Nephron (organoid): Measurements from ENCODE around the gene GLI3.

ENCODE experiments used
- H3K27ac Mint-ChIP-seq, 3 experiments: 2 replicates each; pipeline ENCODE4 v1.8.0; 2020; ENCODE audit warnings: mixed read lengths in 3 of 3, mild to moderate bottlenecking in 2 of 3, moderate library complexity in 1 of 3
- H3K27me3 Mint-ChIP-seq: 2 replicates; pipeline ENCODE4 v1.8.0; 2021; ENCODE audit warnings: low read depth, mild to moderate bottlenecking, moderate library complexity, mixed read lengths
- H3K36me3 Mint-ChIP-seq: 2 replicates; pipeline ENCODE4 v1.8.0; 2020; ENCODE audit warnings: low read depth, mixed read lengths
- H3K4me1 Mint-ChIP-seq: 2 replicates; pipeline ENCODE4 v1.8.0; 2020; ENCODE audit warnings: mixed read lengths
- H3K4me3 Mint-ChIP-seq, 3 experiments: 2 replicates each; pipeline ENCODE4 v1.8.0; 2020; ENCODE audit warnings: mild to moderate bottlenecking in 3 of 3, mixed read lengths in 3 of 3, moderate library complexity in 2 of 3
- H3K9me3 Mint-ChIP-seq: 2 replicates; pipeline ENCODE4 v1.8.0; 2020; ENCODE audit warnings: mixed read lengths
- TF ChIP-seq, protein P1 (sequence below), 3 experiments: fragments of 200-600 bp; sonication (generic); IDR thresholded peaks; one replicate each; pipeline ENCODE4 v1.5.0; 2021; ENCODE audit warnings: antibody characterized with exemption in 3 of 3; ENCODE audit not compliant: unreplicated experiment in 3 of 3

The GLI3 gene

DNA sequence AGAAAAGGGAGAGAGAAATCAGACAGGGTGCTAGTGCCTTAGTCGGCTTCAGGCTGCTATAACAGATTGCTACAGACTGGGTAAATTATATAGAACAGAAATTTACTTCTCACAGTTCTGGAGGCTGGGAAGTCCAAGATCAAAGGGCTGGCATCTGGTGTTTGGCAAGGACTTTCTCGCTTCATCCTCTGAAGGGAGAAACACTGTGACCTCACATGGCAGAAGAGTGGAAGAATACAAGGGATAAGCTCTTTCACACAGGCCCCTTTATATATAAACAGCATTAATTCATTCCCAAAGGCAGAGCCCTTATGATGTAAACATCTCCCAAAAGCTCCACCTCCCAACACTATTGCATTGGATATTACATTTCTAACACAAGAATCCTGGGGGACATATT is 298.6 kb downstream of the GLI3 start:
- Mint-ChIP-seq H3K9me3 (no peaks in the 10 kb centered on the region), H3K4me1 (peaks cover 17% of the 10 kb centered on the region), H3K27ac (no peak overlapping the region), H3K27me3 (peaks cover 7% of the 10 kb centered on the region), H3K4me3 (no peak overlapping the region), H3K36me3 (no peaks in the 10 kb centered on the region)
- TF ChIP-seq, protein P1, sequence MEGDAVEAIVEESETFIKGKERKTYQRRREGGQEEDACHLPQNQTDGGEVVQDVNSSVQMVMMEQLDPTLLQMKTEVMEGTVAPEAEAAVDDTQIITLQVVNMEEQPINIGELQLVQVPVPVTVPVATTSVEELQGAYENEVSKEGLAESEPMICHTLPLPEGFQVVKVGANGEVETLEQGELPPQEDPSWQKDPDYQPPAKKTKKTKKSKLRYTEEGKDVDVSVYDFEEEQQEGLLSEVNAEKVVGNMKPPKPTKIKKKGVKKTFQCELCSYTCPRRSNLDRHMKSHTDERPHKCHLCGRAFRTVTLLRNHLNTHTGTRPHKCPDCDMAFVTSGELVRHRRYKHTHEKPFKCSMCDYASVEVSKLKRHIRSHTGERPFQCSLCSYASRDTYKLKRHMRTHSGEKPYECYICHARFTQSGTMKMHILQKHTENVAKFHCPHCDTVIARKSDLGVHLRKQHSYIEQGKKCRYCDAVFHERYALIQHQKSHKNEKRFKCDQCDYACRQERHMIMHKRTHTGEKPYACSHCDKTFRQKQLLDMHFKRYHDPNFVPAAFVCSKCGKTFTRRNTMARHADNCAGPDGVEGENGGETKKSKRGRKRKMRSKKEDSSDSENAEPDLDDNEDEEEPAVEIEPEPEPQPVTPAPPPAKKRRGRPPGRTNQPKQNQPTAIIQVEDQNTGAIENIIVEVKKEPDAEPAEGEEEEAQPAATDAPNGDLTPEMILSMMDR (IDR thresholded peaks at IDR 0.05; ENCODE audit: unreplicated experiment in 3 of 3): no peak

DNA sequence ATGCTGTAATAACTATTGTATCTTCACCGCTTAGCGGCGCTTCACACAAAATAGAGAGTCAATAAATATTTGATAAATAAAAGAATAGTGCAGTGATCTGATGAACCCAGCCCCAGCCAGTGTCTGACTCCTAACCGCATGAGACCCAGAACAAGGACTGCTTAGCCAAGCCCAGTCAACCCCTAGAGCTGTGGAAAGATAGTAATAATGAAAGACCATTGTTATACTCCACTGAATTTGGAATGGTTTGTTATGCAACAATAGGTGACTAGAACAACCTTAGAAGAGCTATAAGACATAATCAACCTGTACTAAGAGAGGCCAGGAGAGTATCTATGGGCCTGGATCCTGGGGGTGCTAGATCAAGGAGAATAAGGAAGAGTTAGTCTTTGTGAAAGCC is 303.6 kb downstream of the GLI3 start:
- Mint-ChIP-seq H3K4me3 (no peak overlapping the region), H3K4me1 (no peaks in the 10 kb centered on the region), H3K27ac (no peak overlapping the region), H3K9me3 (no peaks in the 10 kb centered on the region), H3K27me3 (no peaks in the 10 kb centered on the region), H3K36me3 (no peaks in the 10 kb centered on the region)
- TF ChIP-seq, protein P1 (IDR thresholded peaks at IDR 0.05; ENCODE audit: unreplicated experiment in 3 of 3): no peak

DNA sequence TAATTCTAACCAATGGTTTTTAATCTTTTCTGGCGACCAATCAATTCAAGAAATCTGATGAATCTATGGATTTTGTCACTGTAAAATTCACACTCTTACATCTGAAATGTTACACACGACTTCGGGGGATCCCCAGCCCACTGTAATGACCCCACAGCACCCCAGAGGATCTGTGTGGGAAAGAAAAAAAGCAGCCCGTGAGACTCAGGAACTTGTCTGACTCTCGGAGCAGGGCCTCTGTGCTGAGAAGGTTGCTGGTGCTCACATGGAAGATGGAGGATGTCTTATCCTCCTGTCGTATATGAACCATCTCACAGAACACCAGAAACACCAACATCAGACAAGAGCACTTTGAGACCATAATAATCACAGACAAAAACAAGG is 305.8 kb downstream of the GLI3 start:
- Mint-ChIP-seq H3K4me1 (no peaks in the 10 kb centered on the region), H3K9me3 (no peaks in the 10 kb centered on the region), H3K36me3 (no peaks in the 10 kb centered on the region), H3K4me3 (no peak overlapping the region), H3K27me3 (no peaks in the 10 kb centered on the region), H3K27ac (no peak overlapping the region)
- TF ChIP-seq, protein P1 (IDR thresholded peaks at IDR 0.05; ENCODE audit: unreplicated experiment in 3 of 3): no peak

DNA sequence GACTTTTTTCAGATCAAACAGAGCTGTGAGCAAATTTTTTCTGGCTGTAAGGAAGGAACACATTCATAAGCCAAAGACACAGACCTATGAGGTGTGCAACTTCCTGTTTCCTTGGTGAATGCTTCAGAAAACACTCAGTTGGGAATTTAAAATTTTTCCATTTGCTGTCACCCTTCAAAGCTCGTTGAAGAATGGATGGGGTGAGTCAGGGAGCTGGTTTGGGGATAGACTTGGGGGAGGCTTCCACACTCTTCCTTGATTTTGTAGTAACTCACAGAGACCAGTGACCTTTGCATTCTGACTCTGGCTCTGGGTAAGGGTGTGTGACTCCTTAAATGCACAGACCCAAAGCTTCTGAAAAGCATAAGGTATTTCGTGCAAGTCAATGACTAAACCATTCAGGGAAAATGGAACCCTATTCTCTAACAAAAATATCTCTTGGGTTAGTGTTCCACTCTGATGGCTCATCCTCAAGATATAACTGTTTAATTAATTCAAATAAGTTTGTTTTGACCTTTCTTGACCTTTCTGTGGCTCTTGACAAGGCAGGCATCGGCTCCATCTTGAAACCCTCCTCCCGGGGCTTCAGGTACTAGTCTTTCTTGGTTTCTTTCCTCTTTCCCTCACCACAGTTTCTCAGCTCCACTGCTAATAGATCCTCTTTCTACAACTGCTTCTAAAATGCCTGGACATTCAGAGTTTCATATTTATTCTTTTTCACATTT is 306.3 kb downstream of the GLI3 start:
- TF ChIP-seq, protein P1 (IDR thresholded peaks at IDR 0.05; ENCODE audit: unreplicated experiment in 3 of 3): no peak
- H3K9me3 Mint-ChIP-seq: no peaks in the 10 kb centered on the region
- H3K27me3 Mint-ChIP-seq: no peaks in the 10 kb centered on the region
- H3K36me3 Mint-ChIP-seq: no peaks in the 10 kb centered on the region
- H3K4me1 Mint-ChIP-seq: no peaks in the 10 kb centered on the region
- no peak overlapping the region for H3K27ac Mint-ChIP-seq
- H3K4me3 Mint-ChIP-seq: no peak overlapping the region

DNA sequence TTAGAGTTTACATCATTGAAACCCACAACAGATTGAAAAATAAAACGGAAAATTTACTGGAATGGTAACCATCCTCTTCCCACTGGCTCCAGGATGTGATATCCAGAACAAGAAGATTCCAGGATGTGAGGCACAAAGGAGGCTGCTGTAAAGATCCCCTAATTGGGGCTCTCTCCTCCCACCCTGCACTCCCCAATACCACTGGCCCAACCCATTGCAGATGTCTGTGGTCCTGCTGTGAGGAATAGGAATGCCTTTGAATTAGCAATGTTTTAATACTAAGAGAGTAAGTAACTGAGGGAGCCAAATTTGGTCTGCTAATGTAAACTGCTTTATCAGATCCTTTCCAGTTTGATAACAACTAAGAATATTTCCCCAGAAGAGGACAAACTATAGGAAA is 308.2 kb downstream of the GLI3 start:
- Mint-ChIP-seq H3K9me3 (no peaks in the 10 kb centered on the region), H3K27ac (no peak overlapping the region), H3K4me3 (no peak overlapping the region), H3K4me1 (no peaks in the 10 kb centered on the region), H3K27me3 (no peaks in the 10 kb centered on the region), H3K36me3 (no peaks in the 10 kb centered on the region)
- TF ChIP-seq, protein P1 (IDR thresholded peaks at IDR 0.05; ENCODE audit: unreplicated experiment in 3 of 3): no peak

DNA sequence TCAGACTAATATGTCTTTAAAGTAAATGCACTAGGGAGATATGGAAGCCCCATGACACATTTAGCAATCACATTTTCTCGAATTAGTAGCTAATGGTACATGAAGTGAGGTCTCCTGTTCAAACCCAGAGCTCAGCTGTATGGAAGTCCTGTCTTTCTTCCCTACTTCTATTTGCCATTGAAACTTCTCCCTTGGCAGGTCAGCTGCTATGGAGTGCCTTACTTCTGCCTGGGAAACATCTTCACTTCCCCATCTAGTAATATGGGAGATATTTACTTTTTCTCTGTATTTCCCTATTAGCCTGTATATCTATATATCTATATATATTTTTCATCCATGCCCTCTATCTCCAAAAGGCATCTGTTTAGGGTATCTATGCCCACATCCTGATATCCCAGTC is 308.8 kb downstream of the GLI3 start:
- Mint-ChIP-seq H3K4me1 (no peaks in the 10 kb centered on the region), H3K27me3 (no peaks in the 10 kb centered on the region), H3K9me3 (no peaks in the 10 kb centered on the region), H3K36me3 (no peaks in the 10 kb centered on the region), H3K4me3 (no peak overlapping the region), H3K27ac (no peak overlapping the region)
- TF ChIP-seq, protein P1 (IDR thresholded peaks at IDR 0.05; ENCODE audit: unreplicated experiment in 3 of 3): no peak
